Spleen (tissue), 7 donors: ENCODE measurements around the gene PKD1.

ENCODE experiments used
- POLR2A ChIP-seq, 3 donors: fragments of 450-650 bp; IDR thresholded peaks; one replicate each; pipeline ENCODE4 v1.5.1; 2017; ENCODE audit warnings: antibody characterized with exemption in 3 of 3, mild to moderate bottlenecking in 1 of 3
- POLR2AphosphoS5 ChIP-seq, 3 donors: sonication (generic); formaldehyde crosslinking; IDR thresholded peaks; one replicate each; pipeline ENCODE4 v1.5.1; 2017; ENCODE audit warnings: antibody characterized with exemption in 3 of 3
- TF ChIP-seq, protein P1 (sequence below), 11 experiments: fragments of 200-600 bp in 7 of 11; fragments of 450-650 bp in 4 of 11; sonication (generic) in 4 of 11; IDR thresholded peaks in 8 of 11; conservative IDR thresholded peaks in 3 of 11; 1 replicate in 7 of 11; 2 replicates in 4 of 11; pipeline versions ENCODE4 v1.4.0 to v1.8.0; 2016 to 2021; ENCODE audit warnings: antibody characterized with exemption in 11 of 11, inconsistent platforms in 4 of 11, mild to moderate bottlenecking in 1 of 11
- donor health status: DM: no; HTN: no; CAD: no; lungs with moderate emphysema.
- donor health status: DM: no; HTN: no; CAD: no.
- donor health status: DM: no; HTN: no; CAD: no.

DNA sequence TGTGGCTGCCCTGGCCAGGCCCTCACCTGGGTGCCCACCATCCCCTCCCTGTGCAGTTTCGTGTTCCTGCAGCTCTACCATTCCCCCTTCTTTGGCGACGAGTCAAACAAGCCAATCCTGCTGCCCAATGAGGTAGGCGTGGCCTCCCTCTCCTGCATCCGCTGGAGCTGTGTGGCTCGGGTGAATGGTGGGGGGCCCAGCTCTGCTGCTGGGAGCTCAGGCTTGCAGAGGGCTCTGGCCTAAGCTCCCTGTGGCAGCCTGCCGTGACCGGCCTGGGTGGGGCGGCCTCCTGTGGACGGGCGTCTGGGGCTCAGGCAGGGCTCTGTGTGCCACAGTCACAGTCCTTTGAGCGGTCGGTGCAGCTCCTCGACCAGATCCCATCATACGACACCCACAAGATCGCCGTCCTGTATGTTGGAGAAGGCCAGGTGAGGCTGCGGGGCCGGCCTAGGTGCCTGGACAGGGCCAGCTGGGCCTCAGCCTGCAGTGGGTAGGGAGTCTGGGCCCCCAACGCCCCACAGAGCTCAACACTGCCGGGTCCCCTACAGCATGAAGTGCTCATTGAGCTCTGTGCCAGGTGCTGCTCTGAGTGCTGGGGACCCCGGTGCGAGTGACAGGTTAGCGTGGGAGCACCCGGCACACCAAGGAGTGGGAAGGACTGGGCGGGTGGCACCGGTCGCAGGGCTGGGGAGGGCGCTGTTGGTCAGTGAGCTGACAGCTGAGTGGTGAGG is 50.6 kb downstream of the PKD1 start:
- TF ChIP-seq, protein P1, sequence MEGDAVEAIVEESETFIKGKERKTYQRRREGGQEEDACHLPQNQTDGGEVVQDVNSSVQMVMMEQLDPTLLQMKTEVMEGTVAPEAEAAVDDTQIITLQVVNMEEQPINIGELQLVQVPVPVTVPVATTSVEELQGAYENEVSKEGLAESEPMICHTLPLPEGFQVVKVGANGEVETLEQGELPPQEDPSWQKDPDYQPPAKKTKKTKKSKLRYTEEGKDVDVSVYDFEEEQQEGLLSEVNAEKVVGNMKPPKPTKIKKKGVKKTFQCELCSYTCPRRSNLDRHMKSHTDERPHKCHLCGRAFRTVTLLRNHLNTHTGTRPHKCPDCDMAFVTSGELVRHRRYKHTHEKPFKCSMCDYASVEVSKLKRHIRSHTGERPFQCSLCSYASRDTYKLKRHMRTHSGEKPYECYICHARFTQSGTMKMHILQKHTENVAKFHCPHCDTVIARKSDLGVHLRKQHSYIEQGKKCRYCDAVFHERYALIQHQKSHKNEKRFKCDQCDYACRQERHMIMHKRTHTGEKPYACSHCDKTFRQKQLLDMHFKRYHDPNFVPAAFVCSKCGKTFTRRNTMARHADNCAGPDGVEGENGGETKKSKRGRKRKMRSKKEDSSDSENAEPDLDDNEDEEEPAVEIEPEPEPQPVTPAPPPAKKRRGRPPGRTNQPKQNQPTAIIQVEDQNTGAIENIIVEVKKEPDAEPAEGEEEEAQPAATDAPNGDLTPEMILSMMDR (IDR thresholded peaks at IDR 0.05 in 8 of 11, conservative IDR thresholded peaks at IDR 0.05 in 3 of 11) = no peak
- TF ChIP-seq POLR2A (IDR thresholded peaks at IDR 0.05) (no peak), POLR2AphosphoS5 (IDR thresholded peaks at IDR 0.05) (peak in 1 of 3 donors; percentile 10)
